ENCODE results near the gene PIK3C2G.

Gene PIK3C2G

GRCh38 chr12:18631339-18631738 lies 370.0 kb downstream of the PIK3C2G start:
- DNase-seq (ENCODE audit: low read depth) = no peak
- TF ChIP-seq, protein P1, sequence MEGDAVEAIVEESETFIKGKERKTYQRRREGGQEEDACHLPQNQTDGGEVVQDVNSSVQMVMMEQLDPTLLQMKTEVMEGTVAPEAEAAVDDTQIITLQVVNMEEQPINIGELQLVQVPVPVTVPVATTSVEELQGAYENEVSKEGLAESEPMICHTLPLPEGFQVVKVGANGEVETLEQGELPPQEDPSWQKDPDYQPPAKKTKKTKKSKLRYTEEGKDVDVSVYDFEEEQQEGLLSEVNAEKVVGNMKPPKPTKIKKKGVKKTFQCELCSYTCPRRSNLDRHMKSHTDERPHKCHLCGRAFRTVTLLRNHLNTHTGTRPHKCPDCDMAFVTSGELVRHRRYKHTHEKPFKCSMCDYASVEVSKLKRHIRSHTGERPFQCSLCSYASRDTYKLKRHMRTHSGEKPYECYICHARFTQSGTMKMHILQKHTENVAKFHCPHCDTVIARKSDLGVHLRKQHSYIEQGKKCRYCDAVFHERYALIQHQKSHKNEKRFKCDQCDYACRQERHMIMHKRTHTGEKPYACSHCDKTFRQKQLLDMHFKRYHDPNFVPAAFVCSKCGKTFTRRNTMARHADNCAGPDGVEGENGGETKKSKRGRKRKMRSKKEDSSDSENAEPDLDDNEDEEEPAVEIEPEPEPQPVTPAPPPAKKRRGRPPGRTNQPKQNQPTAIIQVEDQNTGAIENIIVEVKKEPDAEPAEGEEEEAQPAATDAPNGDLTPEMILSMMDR (IDR thresholded peaks at IDR 0.05; ENCODE audit: low read depth, low read length, missing control alignments) = no peak
- H3K4me3 ChIP-seq (ENCODE audit: low read depth, low read length) = no peak overlapping the region

GRCh38 chr12:18632848-18633247 lies 371.5 kb downstream of the PIK3C2G start:
- no peak overlapping the region for H3K4me3 ChIP-seq (ENCODE audit: low read depth, low read length)
- no peak for DNase-seq (ENCODE audit: low read depth)
- TF ChIP-seq, protein P1 (IDR thresholded peaks at IDR 0.05; ENCODE audit: low read depth, low read length, missing control alignments) = no peak
- in situ Hi-C loops (cut with HindIII; ENCODE audit: low sequenced_read_pairs) = no loop called here

More at GRCh38 chr12:18631339-18631738, 370.0 kb downstream of the PIK3C2G start:
- in situ Hi-C loops (cut with HindIII; ENCODE audit: low sequenced_read_pairs) = no loop called here

- no peak for DNase-seq (ENCODE audit: low read depth)
- TF ChIP-seq, protein P1 (IDR thresholded peaks at IDR 0.05; ENCODE audit: low read depth, low read length, missing control alignments) = no peak
- in situ Hi-C loops (cut with HindIII; ENCODE audit: low sequenced_read_pairs) = no loop called here
- no peak overlapping the region for H3K4me3 ChIP-seq (ENCODE audit: low read depth, low read length)
Measured at GRCh38 chr12:18634382-18634781, 373.1 kb downstream of the PIK3C2G start.

DNA sequence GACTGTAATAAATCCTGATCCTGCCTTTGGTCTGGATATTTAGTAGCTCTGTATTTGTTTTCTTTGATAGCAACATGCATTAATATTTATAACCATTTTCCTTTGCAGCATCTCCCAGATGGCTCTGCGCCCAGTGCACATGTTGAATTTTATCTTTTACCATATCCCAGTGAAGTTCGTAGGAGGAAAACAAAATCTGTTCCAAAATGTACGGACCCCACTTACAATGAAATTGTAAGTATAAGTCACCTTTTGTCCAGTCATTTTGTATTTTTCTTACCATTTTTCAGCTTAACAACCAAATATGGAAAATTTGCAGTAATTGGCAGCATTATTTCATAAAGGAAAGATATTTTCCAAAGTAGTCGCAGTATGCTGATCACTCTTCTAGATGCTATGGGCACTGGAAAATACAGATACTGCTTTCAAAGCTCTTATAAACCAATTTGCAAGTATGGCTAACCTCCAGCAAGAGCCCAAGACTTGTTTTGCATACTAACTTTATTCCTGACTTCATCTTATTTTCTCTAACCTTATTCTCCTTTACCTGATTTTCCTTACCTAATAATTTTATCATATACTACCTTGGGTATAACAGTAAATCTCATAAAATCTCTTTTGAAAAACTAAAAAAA lies 379.1 kb downstream of the PIK3C2G start:
- no peak for DNase-seq (ENCODE audit: low read depth)
- no peak overlapping the region for H3K4me3 ChIP-seq (ENCODE audit: low read depth, low read length)
- TF ChIP-seq, protein P1 (IDR thresholded peaks at IDR 0.05; ENCODE audit: low read depth, low read length, missing control alignments) = no peak
- in situ Hi-C loops (cut with HindIII; ENCODE audit: low sequenced_read_pairs) = no loop called here

- TF ChIP-seq, protein P1 (IDR thresholded peaks at IDR 0.05; ENCODE audit: low read depth, low read length, missing control alignments) = no peak
- in situ Hi-C loops (cut with HindIII; ENCODE audit: low sequenced_read_pairs) = no loop called here
- H3K4me3 ChIP-seq (ENCODE audit: low read depth, low read length) = no peak overlapping the region
- DNase-seq (ENCODE audit: low read depth) = no peak
Measured at GRCh38 chr12:18643681-18644080, 382.4 kb downstream of the PIK3C2G start.

GRCh38 chr12:18644564-18644963 lies 383.2 kb downstream of the PIK3C2G start:
- TF ChIP-seq, protein P1 (IDR thresholded peaks at IDR 0.05; ENCODE audit: low read depth, low read length, missing control alignments) = no peak
- in situ Hi-C loops (cut with HindIII; ENCODE audit: low sequenced_read_pairs) = no loop called here
- H3K4me3 ChIP-seq (ENCODE audit: low read depth, low read length) = no peak overlapping the region
- no peak for DNase-seq (ENCODE audit: low read depth)

Data from astrocyte of the cerebellum (primary cell).